ENCODE measurements around the gene MTHFD1L.

MTHFD1L gene

GRCh38 chr6:150908901-150909300 is 43.4 kb downstream of the MTHFD1L start:
- Histone ChIP-seq H4K20me1 (ENCODE audit: insufficient read depth, low read length, poor library complexity, severe bottlenecking) (no peaks in the 10 kb centered on the region), H3F3A (ENCODE audit: low read depth) (no peaks in the 10 kb centered on the region), H2AFZ (ENCODE audit: low read length) (no peak overlapping the region)

GRCh38 chr6:150910561-150910960 is 45.1 kb downstream of the MTHFD1L start:
- Histone ChIP-seq H3K79me2 (ENCODE audit: insufficient read depth, low read length) (no peaks in the 10 kb centered on the region), H3K9ac (ENCODE audit: low read depth, low read length, poor library complexity, severe bottlenecking) (no peak overlapping the region), H3K9me3 (ENCODE audit: insufficient read depth, low read depth, low read length) (no peaks in the 10 kb centered on the region), H3K4me2 (ENCODE audit: low read depth, low read length, poor library complexity, severe bottlenecking) (no peak overlapping the region), H3K9me2 (replicated peaks; ENCODE audit: low read depth, low read length) (no peaks in the 10 kb centered on the region), H3K4me3 (ENCODE audit: low read length, poor library complexity, severe bottlenecking) (no peak overlapping the region), H2AFZ (ENCODE audit: low read length) (no peak overlapping the region), H4K20me1 (ENCODE audit: insufficient read depth, low read length, poor library complexity, severe bottlenecking) (no peaks in the 10 kb centered on the region), H3K36me3 (ENCODE audit: insufficient read depth, low read length) (peaks cover 31% of the 10 kb centered on the region; the same call in 1 of the 2 replicates), H3K27me3 (ENCODE audit: insufficient read depth, low read length, poor library complexity, severe bottlenecking) (no peaks in the 10 kb centered on the region), H3K4me1 (ENCODE audit: insufficient read depth, low read length, poor library complexity, severe bottlenecking) (no peaks in the 10 kb centered on the region), H3F3A (ENCODE audit: low read depth) (no peaks in the 10 kb centered on the region)
- TF ChIP-seq CTCF (conservative IDR thresholded peaks at IDR 0.05; ENCODE audit: low read length) = no peak
- TF ChIP-seq EZH2phosphoT487 (IDR thresholded peaks at IDR 0.05; ENCODE audit: borderline replicate concordance) = no peak

More at GRCh38 chr6:150908901-150909300, 43.4 kb downstream of the MTHFD1L start:
- Histone ChIP-seq H3K27me3 (ENCODE audit: insufficient read depth, low read length, poor library complexity, severe bottlenecking) (no peaks in the 10 kb centered on the region), H3K4me3 (ENCODE audit: low read length, poor library complexity, severe bottlenecking) (no peak overlapping the region), H3K4me1 (ENCODE audit: insufficient read depth, low read length, poor library complexity, severe bottlenecking) (no peaks in the 10 kb centered on the region), H3K9ac (ENCODE audit: low read depth, low read length, poor library complexity, severe bottlenecking) (no peak overlapping the region), H3K9me3 (ENCODE audit: insufficient read depth, low read depth, low read length) (no peaks in the 10 kb centered on the region), H3K9me2 (replicated peaks; ENCODE audit: low read depth, low read length) (no peaks in the 10 kb centered on the region), H3K79me2 (ENCODE audit: insufficient read depth, low read length) (no peaks in the 10 kb centered on the region), H3K4me2 (ENCODE audit: low read depth, low read length, poor library complexity, severe bottlenecking) (no peak overlapping the region), H3K36me3 (ENCODE audit: insufficient read depth, low read length) (peaks cover 34% of the 10 kb centered on the region; the same call in 1 of the 2 replicates)
- TF ChIP-seq EZH2phosphoT487 (IDR thresholded peaks at IDR 0.05; ENCODE audit: borderline replicate concordance) (no peak), CTCF (conservative IDR thresholded peaks at IDR 0.05; ENCODE audit: low read length) (no peak)

- Histone ChIP-seq H3K36me3 (ENCODE audit: insufficient read depth, low read length) (peaks cover 28% of the 10 kb centered on the region; the same call in 1 of the 2 replicates), H3K9me2 (replicated peaks; ENCODE audit: low read depth, low read length) (no peaks in the 10 kb centered on the region), H4K20me1 (ENCODE audit: insufficient read depth, low read length, poor library complexity, severe bottlenecking) (no peaks in the 10 kb centered on the region), H3F3A (ENCODE audit: low read depth) (no peaks in the 10 kb centered on the region), H2AFZ (ENCODE audit: low read length) (no peak overlapping the region), H3K9me3 (ENCODE audit: insufficient read depth, low read depth, low read length) (no peaks in the 10 kb centered on the region), H3K27me3 (ENCODE audit: insufficient read depth, low read length, poor library complexity, severe bottlenecking) (no peaks in the 10 kb centered on the region), H3K79me2 (ENCODE audit: insufficient read depth, low read length) (no peaks in the 10 kb centered on the region), H3K4me3 (ENCODE audit: low read length, poor library complexity, severe bottlenecking) (no peak overlapping the region), H3K4me1 (ENCODE audit: insufficient read depth, low read length, poor library complexity, severe bottlenecking) (no peaks in the 10 kb centered on the region), H3K4me2 (ENCODE audit: low read depth, low read length, poor library complexity, severe bottlenecking) (no peak overlapping the region), H3K9ac (ENCODE audit: low read depth, low read length, poor library complexity, severe bottlenecking) (no peak overlapping the region)
- TF ChIP-seq CTCF (conservative IDR thresholded peaks at IDR 0.05; ENCODE audit: low read length) (no peak), EZH2phosphoT487 (IDR thresholded peaks at IDR 0.05; ENCODE audit: borderline replicate concordance) (no peak)
Measured at GRCh38 chr6:150914372-150914771, 48.9 kb downstream of the MTHFD1L start.
